ENCODE results near the gene THRB. TPM values are rescaled to one million over a fixed set of nuclear protein-coding genes. Genes with fewer than 3 reads are reported as not detected.

THRB gene
- total and polyA plus RNA-seq, 8 donors = 3.6 to 47.3 (median 14.5) TPM

DNA sequence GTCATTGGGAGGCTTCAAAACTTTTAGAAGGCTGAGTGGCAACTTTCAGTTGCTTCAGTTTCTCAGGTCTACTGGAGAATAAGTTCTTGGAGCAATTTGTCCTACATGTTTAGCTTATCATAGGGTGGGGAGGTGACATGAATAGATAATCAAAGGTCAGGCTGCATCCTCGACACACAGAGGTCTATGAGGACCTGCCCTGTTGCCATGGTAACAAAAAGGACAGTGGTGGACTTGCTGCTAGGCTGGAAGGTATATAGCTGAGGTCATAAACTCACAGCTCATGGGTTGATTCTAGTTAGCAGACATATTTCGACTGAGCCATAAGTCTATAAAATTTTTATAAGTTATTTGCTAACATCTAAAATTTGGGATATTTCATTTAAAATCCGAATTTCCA is 267.0 kb downstream of the THRB start:
- Histone ChIP-seq H3K27ac (no peak overlapping the region), H3K4me1 (peaks cover 0 to 20% (median 16%) of the 10 kb centered on the region in 4 donors), H3K36me3 (peaks cover 0 to 7% (median 0%) of the 10 kb centered on the region in 4 donors), H3K27me3 (no peaks in the 10 kb centered on the region), H3K4me3 (no peak overlapping the region), H3K9me3 (no peaks in the 10 kb centered on the region)
- WGBS, 5 donors = 73 to 81% (median 80%) methylated on average over 3 of the region's 3 CpGs
- no peak for TF ChIP-seq EP300 (IDR thresholded peaks at IDR 0.05)
- no peak for TF ChIP-seq POLR2AphosphoS5 (IDR thresholded peaks at IDR 0.05)
- TF ChIP-seq, protein P1, sequence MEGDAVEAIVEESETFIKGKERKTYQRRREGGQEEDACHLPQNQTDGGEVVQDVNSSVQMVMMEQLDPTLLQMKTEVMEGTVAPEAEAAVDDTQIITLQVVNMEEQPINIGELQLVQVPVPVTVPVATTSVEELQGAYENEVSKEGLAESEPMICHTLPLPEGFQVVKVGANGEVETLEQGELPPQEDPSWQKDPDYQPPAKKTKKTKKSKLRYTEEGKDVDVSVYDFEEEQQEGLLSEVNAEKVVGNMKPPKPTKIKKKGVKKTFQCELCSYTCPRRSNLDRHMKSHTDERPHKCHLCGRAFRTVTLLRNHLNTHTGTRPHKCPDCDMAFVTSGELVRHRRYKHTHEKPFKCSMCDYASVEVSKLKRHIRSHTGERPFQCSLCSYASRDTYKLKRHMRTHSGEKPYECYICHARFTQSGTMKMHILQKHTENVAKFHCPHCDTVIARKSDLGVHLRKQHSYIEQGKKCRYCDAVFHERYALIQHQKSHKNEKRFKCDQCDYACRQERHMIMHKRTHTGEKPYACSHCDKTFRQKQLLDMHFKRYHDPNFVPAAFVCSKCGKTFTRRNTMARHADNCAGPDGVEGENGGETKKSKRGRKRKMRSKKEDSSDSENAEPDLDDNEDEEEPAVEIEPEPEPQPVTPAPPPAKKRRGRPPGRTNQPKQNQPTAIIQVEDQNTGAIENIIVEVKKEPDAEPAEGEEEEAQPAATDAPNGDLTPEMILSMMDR (IDR thresholded peaks at IDR 0.05) = no peak
- TF ChIP-seq POLR2A (IDR thresholded peaks at IDR 0.05) = no peak
- no peak for DNase-seq
- intact Hi-C loops (cut with DNase I; ENCODE audit: low total_unique reads) = no loop called here

DNA sequence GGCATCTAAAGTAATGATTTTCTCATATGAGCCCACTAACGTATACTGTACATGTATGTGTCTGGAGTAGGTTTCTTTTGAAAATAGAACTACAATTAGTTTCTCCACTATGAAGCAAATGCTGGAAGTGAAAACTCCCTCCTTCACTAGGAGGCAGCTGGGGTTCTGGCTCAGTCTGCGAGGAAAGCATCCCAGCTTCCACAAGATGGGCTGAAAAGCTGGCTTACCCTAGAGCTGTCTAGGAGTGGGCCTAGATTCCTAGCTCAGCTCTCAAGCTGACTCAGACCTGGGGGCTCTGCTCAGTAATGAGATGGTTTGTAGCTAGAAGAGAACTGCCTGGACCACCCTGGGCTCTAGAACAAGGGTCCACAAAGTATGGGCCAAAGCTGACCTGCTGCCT is 268.3 kb downstream of the THRB start:
- H3K4me3 ChIP-seq = no peak overlapping the region
- H3K4me1 ChIP-seq = peaks cover 0 to 20% (median 16%) of the 10 kb centered on the region in 4 donors
- H3K36me3 ChIP-seq = peaks cover 0 to 7% (median 0%) of the 10 kb centered on the region in 4 donors
- H3K27me3 ChIP-seq = no peaks in the 10 kb centered on the region
- WGBS, 5 donors = 59 to 83% (median 80%) methylated on average over 2 of the region's 2 CpGs
- intact Hi-C loops (cut with DNase I; ENCODE audit: low total_unique reads) = no loop called here
- H3K27ac ChIP-seq = no peak overlapping the region
- peak in 1 of 2 donors; percentile 32 for DNase-seq
- H3K9me3 ChIP-seq = no peaks in the 10 kb centered on the region
- no peak for TF ChIP-seq EP300 (IDR thresholded peaks at IDR 0.05)
- no peak for TF ChIP-seq POLR2A (IDR thresholded peaks at IDR 0.05)
- TF ChIP-seq POLR2AphosphoS5 (IDR thresholded peaks at IDR 0.05) = no peak
- TF ChIP-seq, protein P1 (IDR thresholded peaks at IDR 0.05) = no peak

DNA sequence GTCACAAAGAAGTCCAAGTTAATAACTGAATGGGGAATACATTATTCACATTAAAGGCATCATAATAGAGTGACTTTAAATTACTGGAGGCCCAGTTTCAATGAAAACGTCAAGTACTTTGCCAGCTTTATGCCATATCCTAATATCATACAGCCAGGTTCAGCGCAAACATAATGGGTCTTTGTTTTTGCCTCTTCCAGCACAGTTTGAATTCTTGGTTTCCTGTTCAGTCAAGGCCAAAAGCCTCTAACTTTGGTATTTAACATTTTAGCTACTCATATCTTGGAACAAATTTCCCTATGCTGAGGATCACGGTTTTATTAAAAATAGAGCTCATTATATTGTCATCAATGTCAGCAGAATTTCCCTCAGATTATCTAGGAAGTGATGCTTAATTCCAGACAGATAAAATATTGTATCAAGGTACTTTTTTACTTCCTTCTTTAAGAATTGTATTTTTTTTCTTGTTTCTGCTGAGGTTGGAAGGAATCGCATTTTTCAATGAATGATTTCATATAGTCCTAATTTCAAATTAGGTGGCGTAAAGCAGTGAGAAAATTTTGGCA is 269.2 kb downstream of the THRB start:
- intact Hi-C loops (cut with DNase I; ENCODE audit: low total_unique reads) = no loop called here
- Histone ChIP-seq H3K4me1 (peaks cover 0 to 27% (median 21%) of the 10 kb centered on the region in 4 donors), H3K4me3 (no peak overlapping the region), H3K9me3 (no peaks in the 10 kb centered on the region), H3K27ac (peak overlapping the region in 1 of 5 donors; percentile 24), H3K36me3 (peaks cover 0 to 7% (median 0%) of the 10 kb centered on the region in 4 donors), H3K27me3 (no peaks in the 10 kb centered on the region)
- DNase-seq = no peak
- WGBS, 5 donors = 33 to 69% (median 56%) methylated on average over 5 of the region's 5 CpGs
- TF ChIP-seq EP300 (IDR thresholded peaks at IDR 0.05) (no peak), POLR2A (IDR thresholded peaks at IDR 0.05) (no peak), POLR2AphosphoS5 (IDR thresholded peaks at IDR 0.05) (no peak)
- TF ChIP-seq, protein P1 (IDR thresholded peaks at IDR 0.05) = no peak

DNA sequence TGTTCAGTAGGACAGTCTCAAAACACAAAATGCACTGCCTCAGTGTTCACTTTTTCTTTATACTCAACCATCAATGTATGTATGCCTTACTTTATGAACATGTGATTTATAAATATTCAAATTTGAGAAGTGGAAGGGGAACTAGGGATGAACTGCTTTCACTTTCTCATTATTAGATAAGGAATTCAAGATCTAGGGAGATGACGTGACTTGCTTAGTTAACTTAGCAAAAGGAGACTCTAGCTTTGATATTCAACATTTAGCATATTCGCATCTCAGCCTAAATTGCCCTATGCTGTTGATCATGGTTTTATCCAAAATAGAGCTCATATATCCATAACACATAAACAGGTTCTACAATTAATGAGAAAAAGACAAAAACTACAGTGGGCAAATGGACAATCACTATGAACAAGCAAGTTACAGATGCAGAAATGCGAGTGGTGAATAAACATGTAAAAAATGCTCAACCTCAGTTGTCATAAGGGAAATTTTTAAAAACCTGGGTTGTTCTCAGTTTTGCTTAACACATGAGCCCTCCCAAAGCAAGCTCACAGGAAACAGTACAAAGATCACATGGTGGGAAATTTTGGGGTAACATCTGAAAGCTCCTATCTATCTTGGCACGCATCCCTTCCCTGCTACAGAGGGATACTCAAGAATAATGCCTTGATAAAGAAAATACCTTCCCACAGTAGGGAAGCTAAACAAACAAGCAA is 269.8 kb downstream of the THRB start:
- Histone ChIP-seq H3K4me3 (no peak overlapping the region), H3K27me3 (no peaks in the 10 kb centered on the region), H3K36me3 (peaks cover 0 to 7% (median 0%) of the 10 kb centered on the region in 4 donors), H3K4me1 (peaks cover 0 to 30% (median 23%) of the 10 kb centered on the region in 4 donors), H3K9me3 (no peaks in the 10 kb centered on the region), H3K27ac (peak overlapping the region in 1 of 5 donors; percentile 24)
- intact Hi-C loops (cut with DNase I; ENCODE audit: low total_unique reads) = no loop called here
- TF ChIP-seq, protein P1 (IDR thresholded peaks at IDR 0.05) = no peak
- TF ChIP-seq EP300 (IDR thresholded peaks at IDR 0.05) (no peak), POLR2A (IDR thresholded peaks at IDR 0.05) (no peak), POLR2AphosphoS5 (IDR thresholded peaks at IDR 0.05) (no peak)
- WGBS, 5 donors = 81 to 91% (median 83%) methylated on average over 4 of the region's 4 CpGs
- DNase-seq = no peak
